Fibroblast of villous mesenchyme (primary cell): ENCODE data around the gene PEA15. TPM values are rescaled to one million over a fixed set of nuclear protein-coding genes. Genes with fewer than 3 reads are reported as not detected.

Experiments used
- DNase-seq: peaks from one replicate; pipeline ENCODE4 v3.0.0-alpha.2; 2010; ENCODE audit warnings: low read depth
- H3K4me3 ChIP-seq: 2 replicates; pipeline ENCODE4 v1.5.1; 2011; ENCODE audit warnings: low read depth, mild to moderate bottlenecking, low read length
- total RNA-seq: library from RNA; depleted of rRNA; stranded (reverse); fragments of >200 nt; gene quantifications from 2 replicates; pipeline ENCODE4 v1.2.3, GENCODE V29; 2012
- TF ChIP-seq, protein P1 (sequence below): IDR thresholded peaks from 2 replicates; pipeline ENCODE4 v1.5.1; 2012; ENCODE audit warnings: low read depth, mild to moderate bottlenecking, low read length; ENCODE audit not compliant: insufficient read depth

Gene PEA15
- total RNA-seq, 1 donor: 138 TPM

- H3K4me3 ChIP-seq: no peak overlapping the region
- no peak for DNase-seq
- TF ChIP-seq, protein P1, sequence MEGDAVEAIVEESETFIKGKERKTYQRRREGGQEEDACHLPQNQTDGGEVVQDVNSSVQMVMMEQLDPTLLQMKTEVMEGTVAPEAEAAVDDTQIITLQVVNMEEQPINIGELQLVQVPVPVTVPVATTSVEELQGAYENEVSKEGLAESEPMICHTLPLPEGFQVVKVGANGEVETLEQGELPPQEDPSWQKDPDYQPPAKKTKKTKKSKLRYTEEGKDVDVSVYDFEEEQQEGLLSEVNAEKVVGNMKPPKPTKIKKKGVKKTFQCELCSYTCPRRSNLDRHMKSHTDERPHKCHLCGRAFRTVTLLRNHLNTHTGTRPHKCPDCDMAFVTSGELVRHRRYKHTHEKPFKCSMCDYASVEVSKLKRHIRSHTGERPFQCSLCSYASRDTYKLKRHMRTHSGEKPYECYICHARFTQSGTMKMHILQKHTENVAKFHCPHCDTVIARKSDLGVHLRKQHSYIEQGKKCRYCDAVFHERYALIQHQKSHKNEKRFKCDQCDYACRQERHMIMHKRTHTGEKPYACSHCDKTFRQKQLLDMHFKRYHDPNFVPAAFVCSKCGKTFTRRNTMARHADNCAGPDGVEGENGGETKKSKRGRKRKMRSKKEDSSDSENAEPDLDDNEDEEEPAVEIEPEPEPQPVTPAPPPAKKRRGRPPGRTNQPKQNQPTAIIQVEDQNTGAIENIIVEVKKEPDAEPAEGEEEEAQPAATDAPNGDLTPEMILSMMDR: no peak
Observed at GRCh38 chr1:160177231-160177630, 28.0 kb upstream of the PEA15 start.

DNA sequence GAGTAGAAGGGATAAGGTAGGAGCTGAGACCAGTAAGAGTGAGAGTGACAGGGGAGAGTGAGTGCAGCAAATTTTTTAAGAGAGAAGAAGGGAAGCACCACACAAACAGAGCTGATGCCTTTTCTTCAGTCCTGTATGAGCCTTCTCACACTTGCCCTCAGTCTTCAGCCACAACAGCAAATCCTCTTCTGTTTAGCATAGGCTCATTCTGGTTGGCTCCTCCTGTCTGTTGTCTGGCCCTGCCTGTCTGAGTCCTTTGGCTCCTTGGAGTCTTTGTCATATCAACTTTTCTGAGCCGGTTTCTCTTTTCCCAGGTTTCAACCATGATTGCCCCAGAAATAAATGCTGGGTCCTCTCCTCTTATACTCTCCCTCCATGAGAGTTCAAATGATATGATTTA is 27.5 kb upstream of the PEA15 start:
- no peak overlapping the region for H3K4me3 ChIP-seq
- TF ChIP-seq, protein P1: no peak
- no peak for DNase-seq

- TF ChIP-seq, protein P1: no peak
- no peak for DNase-seq
- no peak overlapping the region for H3K4me3 ChIP-seq
Observed at GRCh38 chr1:160178731-160179130, 26.5 kb upstream of the PEA15 start.

GRCh38 chr1:160179336-160179735 is 25.8 kb upstream of the PEA15 start:
- H3K4me3 ChIP-seq: no peak overlapping the region
- TF ChIP-seq, protein P1: no peak
- no peak for DNase-seq

DNA sequence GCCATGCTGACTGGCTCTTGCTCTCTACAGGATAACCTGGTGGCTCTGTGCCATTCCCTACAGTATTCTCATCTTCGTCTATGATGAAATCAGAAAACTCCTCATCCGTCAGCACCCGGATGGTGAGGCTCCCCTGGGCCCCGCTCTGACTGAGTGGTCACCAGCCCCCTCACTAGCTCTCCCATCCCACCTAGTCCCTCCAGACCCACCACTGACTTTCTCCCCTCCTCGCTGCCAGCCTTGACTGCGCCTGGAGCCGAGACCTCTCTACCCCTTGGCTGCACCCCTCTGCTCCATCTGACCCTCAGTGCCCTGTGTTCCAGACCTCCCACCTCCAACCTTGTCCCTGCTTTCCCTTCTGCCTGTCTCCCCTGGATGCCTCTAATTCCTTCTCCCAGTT is 18.9 kb upstream of the PEA15 start:
- H3K4me3 ChIP-seq: no peak overlapping the region
- DNase-seq: no peak
- TF ChIP-seq, protein P1: no peak

GRCh38 chr1:160186729-160187128 is 18.5 kb upstream of the PEA15 start:
- no peak overlapping the region for H3K4me3 ChIP-seq
- TF ChIP-seq, protein P1: no peak
- DNase-seq: no peak

GRCh38 chr1:160187407-160187806 is 17.8 kb upstream of the PEA15 start:
- TF ChIP-seq, protein P1: no peak
- no peak overlapping the region for H3K4me3 ChIP-seq
- DNase-seq: no peak
